Stimulated activated naive B cell treated with anti-CD40 and anti-IgM and Interleukin-4, amounts not matched to agents 10 μg/mL and 1 μg/mL and 100 μg/mL, for 72 hours (primary cell): ENCODE results near the gene ITM2C.

Experiments
- ATAC-seq, 2 donors: fragments of 150-1000 bp; cut with Tn5 transposase; replicated peaks; 2 replicates each; pipeline ENCODE4 v1.10.0; 2021; ENCODE audit warnings: moderate library complexity in 1 of 2
- DNase-seq: peaks from one replicate; pipeline ENCODE4 v3.0.0; 2021
- H3K27ac Mint-ChIP-seq: one replicate; pipeline ENCODE4 v1.8.0; 2022; ENCODE audit warnings: mild to moderate bottlenecking, mixed read lengths
- H3K27me3 Mint-ChIP-seq, 2 donors: one replicate each; pipeline ENCODE4 v1.8.0; 2022; ENCODE audit warnings: mixed read lengths in 2 of 2
- H3K36me3 Mint-ChIP-seq, 2 donors: one replicate each; pipeline ENCODE4 v1.8.0; 2022; ENCODE audit warnings: mixed read lengths in 2 of 2, mild to moderate bottlenecking in 1 of 2
- H3K4me1 Mint-ChIP-seq, 2 donors: one replicate each; pipeline ENCODE4 v1.8.0; 2022; ENCODE audit warnings: mixed read lengths in 2 of 2, mild to moderate bottlenecking in 1 of 2
- H3K4me3 Mint-ChIP-seq, 2 donors: one replicate each; pipeline ENCODE4 v1.8.0; 2022; ENCODE audit warnings: mild to moderate bottlenecking in 2 of 2, mixed read lengths in 2 of 2, moderate library complexity in 1 of 2
- H3K9me3 Mint-ChIP-seq, 2 donors: one replicate each; pipeline ENCODE4 v1.8.0; 2022; ENCODE audit warnings: mixed read lengths in 2 of 2, mild to moderate bottlenecking in 1 of 2

Gene ITM2C

GRCh38 chr2:230864605-230865306 is at the start of gene ITM2C:
TSS of gene ITM2C (plus strand) at chr2:230864942. CDS start at chr2:230865026, 84 bp downstream.
- peak within 1 kb of the TSS; percentile 89 for H3K27ac Mint-ChIP-seq
- no peaks in the 10 kb centered on the region for H3K9me3 Mint-ChIP-seq
- H3K4me3 Mint-ChIP-seq, result peak within 1 kb of the TSS; percentile 88 to 91
- ATAC-seq (peak; percentile 81 to 84), DNase-seq (peak; percentile 55)
- no peaks in the 10 kb centered on the region for H3K36me3 Mint-ChIP-seq
- H3K27me3 Mint-ChIP-seq, result peaks cover 0 to 11% of the 10 kb centered on the region in 2 donors
- peaks cover 44 to 75% of the 10 kb centered on the region in 2 donors for H3K4me1 Mint-ChIP-seq

- Mint-ChIP-seq H3K27ac (no peak overlapping the region), H3K27me3 (no peaks in the 10 kb centered on the region), H3K9me3 (no peaks in the 10 kb centered on the region), H3K4me3 (no peak overlapping the region), H3K4me1 (peaks cover 0 to 2% of the 10 kb centered on the region in 2 donors), H3K36me3 (peaks cover 34 to 51% of the 10 kb centered on the region in 2 donors)
- no peak for ATAC-seq
- no peak for DNase-seq
These were observed 49.7 kb upstream of the ITM2C start for GRCh38 chr2:230815088-230815487.

GRCh38 chr2:230816735-230817134 is 48.0 kb upstream of the ITM2C start:
- ATAC-seq (no peak), DNase-seq (no peak)
- H3K27ac Mint-ChIP-seq, result no peak overlapping the region
- H3K9me3 Mint-ChIP-seq, result no peaks in the 10 kb centered on the region
- H3K4me3 Mint-ChIP-seq, result no peak overlapping the region
- H3K36me3 Mint-ChIP-seq, result peaks cover 30 to 53% of the 10 kb centered on the region in 2 donors
- H3K27me3 Mint-ChIP-seq, result no peaks in the 10 kb centered on the region
- peaks cover 0 to 2% of the 10 kb centered on the region in 2 donors for H3K4me1 Mint-ChIP-seq

GRCh38 chr2:230819433-230819832 is 45.3 kb upstream of the ITM2C start:
- DNase-seq, result no peak
- no peak overlapping the region for H3K4me3 Mint-ChIP-seq
- no peaks in the 10 kb centered on the region for H3K9me3 Mint-ChIP-seq
- peak overlapping the region; percentile 9 for H3K27ac Mint-ChIP-seq
- peaks cover under 1 to 1% of the 10 kb centered on the region in 2 donors for H3K27me3 Mint-ChIP-seq
- H3K36me3 Mint-ChIP-seq, result peaks cover 19 to 39% of the 10 kb centered on the region in 2 donors
- no peak for ATAC-seq
- H3K4me1 Mint-ChIP-seq, result peaks cover 2% of the 10 kb centered on the region in 2 donors

GRCh38 chr2:230821261-230821990 is 43.3 kb upstream of the ITM2C start:
- Mint-ChIP-seq H3K9me3 (no peaks in the 10 kb centered on the region), H3K4me1 (peaks cover 4 to 6% of the 10 kb centered on the region in 2 donors), H3K27ac (peak overlapping the region; percentile 25), H3K4me3 (no peak overlapping the region), H3K27me3 (peaks cover 11 to 20% of the 10 kb centered on the region in 2 donors), H3K36me3 (peaks cover 13 to 32% of the 10 kb centered on the region in 2 donors)
- DNase-seq (no peak), ATAC-seq (no peak)

GRCh38 chr2:230821991-230822520 is 42.7 kb upstream of the ITM2C start:
- H3K4me3 Mint-ChIP-seq, result no peak overlapping the region

GRCh38 chr2:230823264-230823964 is 41.3 kb upstream of the ITM2C start:
- Mint-ChIP-seq H3K4me3 (no peak overlapping the region), H3K36me3 (peaks cover 4 to 19% of the 10 kb centered on the region in 2 donors), H3K4me1 (peaks cover 4 to 6% of the 10 kb centered on the region in 2 donors), H3K27ac (peak overlapping the region; percentile 57), H3K27me3 (peaks cover 25 to 35% of the 10 kb centered on the region in 2 donors), H3K9me3 (no peaks in the 10 kb centered on the region)
- ATAC-seq (no peak), DNase-seq (no peak)

More at GRCh38 chr2:230821991-230822520, 42.7 kb upstream of the ITM2C start:
- H3K9me3 Mint-ChIP-seq, result no peaks in the 10 kb centered on the region
- peaks cover 8 to 26% of the 10 kb centered on the region in 2 donors for H3K36me3 Mint-ChIP-seq
- ATAC-seq (no peak), DNase-seq (no peak)
- peaks cover 4 to 6% of the 10 kb centered on the region in 2 donors for H3K4me1 Mint-ChIP-seq
- peak overlapping the region; percentile 51 for H3K27ac Mint-ChIP-seq
- H3K27me3 Mint-ChIP-seq, result peaks cover 17 to 27% of the 10 kb centered on the region in 2 donors

GRCh38 chr2:230824406-230824978 is 40.2 kb upstream of the ITM2C start:
- ATAC-seq, result peak; percentile 85 to 86
- H3K27ac Mint-ChIP-seq, result no peak overlapping the region
- no peaks in the 10 kb centered on the region for H3K9me3 Mint-ChIP-seq
- peaks cover 33 to 44% of the 10 kb centered on the region in 2 donors for H3K27me3 Mint-ChIP-seq
- H3K36me3 Mint-ChIP-seq, result peaks cover 4 to 13% of the 10 kb centered on the region in 2 donors
- no peak overlapping the region for H3K4me3 Mint-ChIP-seq
- peak; percentile 47 for DNase-seq
- H3K4me1 Mint-ChIP-seq, result peaks cover 9 to 11% of the 10 kb centered on the region in 2 donors

- peaks cover 9 to 11% of the 10 kb centered on the region in 2 donors for H3K4me1 Mint-ChIP-seq
- no peak overlapping the region for H3K27ac Mint-ChIP-seq
- no peaks in the 10 kb centered on the region for H3K9me3 Mint-ChIP-seq
- no peak for ATAC-seq
- peaks cover 41 to 52% of the 10 kb centered on the region in 2 donors for H3K27me3 Mint-ChIP-seq
- peaks cover 4 to 10% of the 10 kb centered on the region in 2 donors for H3K36me3 Mint-ChIP-seq
- no peak for DNase-seq
- no peak overlapping the region for H3K4me3 Mint-ChIP-seq
These were observed 39.4 kb upstream of the ITM2C start for GRCh38 chr2:230825354-230825753.

- DNase-seq, result no peak
- peak; percentile 13 to 18 for ATAC-seq
- no peak overlapping the region for H3K27ac Mint-ChIP-seq
- H3K4me1 Mint-ChIP-seq, result peaks cover 9 to 11% of the 10 kb centered on the region in 2 donors
- peak overlapping the region; percentile 44 to 64 for H3K4me3 Mint-ChIP-seq
- no peaks in the 10 kb centered on the region for H3K9me3 Mint-ChIP-seq
- peaks cover 46 to 54% of the 10 kb centered on the region in 2 donors for H3K27me3 Mint-ChIP-seq
- H3K36me3 Mint-ChIP-seq, result no peaks in the 10 kb centered on the region
These were observed 36.9 kb upstream of the ITM2C start for GRCh38 chr2:230827774-230828271.

- ATAC-seq, result peak; percentile 63
- no peak for DNase-seq
- Mint-ChIP-seq H3K4me3 (peak overlapping the region; percentile 69 to 77), H3K4me1 (peaks cover 9 to 11% of the 10 kb centered on the region in 2 donors), H3K27ac (peak overlapping the region; percentile 65), H3K27me3 (peaks cover 46 to 54% of the 10 kb centered on the region in 2 donors), H3K36me3 (no peaks in the 10 kb centered on the region), H3K9me3 (no peaks in the 10 kb centered on the region)
These were observed 36.3 kb upstream of the ITM2C start for GRCh38 chr2:230828272-230828961.

GRCh38 chr2:230829293-230829692 is 35.4 kb upstream of the ITM2C start:
- Mint-ChIP-seq H3K9me3 (no peaks in the 10 kb centered on the region), H3K4me3 (peak overlapping the region in 1 of 2 donors; percentile 77), H3K27me3 (peaks cover 46 to 54% of the 10 kb centered on the region in 2 donors), H3K4me1 (peaks cover 8 to 11% of the 10 kb centered on the region in 2 donors), H3K27ac (no peak overlapping the region), H3K36me3 (no peaks in the 10 kb centered on the region)
- ATAC-seq (no peak), DNase-seq (no peak)

GRCh38 chr2:230829959-230830358 is 34.8 kb upstream of the ITM2C start:
- ATAC-seq (peak in 1 of 2 donors; percentile 19), DNase-seq (no peak)
- Mint-ChIP-seq H3K36me3 (no peaks in the 10 kb centered on the region), H3K4me3 (no peak overlapping the region), H3K27ac (no peak overlapping the region), H3K9me3 (no peaks in the 10 kb centered on the region), H3K27me3 (peaks cover 43 to 48% of the 10 kb centered on the region in 2 donors), H3K4me1 (peaks cover 4 to 5% of the 10 kb centered on the region in 2 donors)
